OCI-LY3 (cell line): ENCODE data around the gene VEZT.
A peak's percentile ranks its signal among the peaks of the same experiment; 100 is the strongest.

ENCODE experiments used
- H2AFZ ChIP-seq: fragments of 200-600, 300-600 bp; shearing (Covaris generic); 2 replicates; pipeline ENCODE4 v1.6.0; 2014; ENCODE audit warnings: antibody characterized with exemption, low read depth, low read length
- H3K27ac ChIP-seq: fragments of 200-600, 300-600 bp; sonication (generic); 2 replicates; pipeline ENCODE4 v1.5.1; 2014; ENCODE audit warnings: mild to moderate bottlenecking, low read length, moderate library complexity, mixed read lengths
- H3K27me3 ChIP-seq: fragments of 200-600, 300-600 bp; sonication (generic); 2 replicates; pipeline ENCODE4 v1.6.1; 2014; ENCODE audit warnings: low read depth, low read length, mixed read lengths
- H3K36me3 ChIP-seq: fragments of 200-600, 300-600 bp; sonication (generic); replicated peaks from 2 replicates; pipeline ENCODE3; 2014; ENCODE audit warnings: low read depth, low read length, mixed read lengths
- H3K4me1 ChIP-seq: fragments of 300-600, 200-600 bp; sonication (generic); 2 replicates; pipeline ENCODE4 v1.6.1; 2014; ENCODE audit warnings: low read length, mixed read lengths
- H3K4me2 ChIP-seq: fragments of 200-600, 300-600 bp; sonication (generic); 2 replicates; pipeline ENCODE4 v1.6.1; 2014; ENCODE audit warnings: low read length, mixed read lengths
- H3K4me3 ChIP-seq: fragments of 300-600, 200-600 bp; sonication (generic); 2 replicates; pipeline ENCODE4 v1.5.1; 2014; ENCODE audit warnings: antibody characterized with exemption, mild to moderate bottlenecking, low read length, moderate library complexity
- H3K79me2 ChIP-seq: fragments of 300-600, 200-600 bp; shearing (Covaris generic); 2 replicates; pipeline ENCODE4 v1.6.1; 2014; ENCODE audit warnings: mild to moderate bottlenecking, low read length, mixed read lengths
- H3K9ac ChIP-seq: fragments of 300-600, 200-600 bp; shearing (Covaris generic); 2 replicates; pipeline ENCODE4 v1.6.0; 2014; ENCODE audit warnings: mild to moderate bottlenecking, low read length, moderate library complexity
- H3K9me3 ChIP-seq: fragments of 200-600, 300-600 bp; shearing (Covaris generic); 2 replicates; pipeline ENCODE4 v1.6.1; 2014; ENCODE audit warnings: low read length, mixed read lengths; ENCODE audit not compliant: insufficient read depth
- H4K20me1 ChIP-seq: fragments of 200-600, 300-600 bp; sonication (generic); 2 replicates; pipeline ENCODE4 v1.6.1; 2016; ENCODE audit warnings: low read length, mixed read lengths; ENCODE audit not compliant: insufficient read depth
- EZH2phosphoT487 ChIP-seq: fragments of 200-600 bp; shearing (Covaris generic); IDR thresholded peaks from 2 replicates; pipeline ENCODE4 v1.6.1; 2018; ENCODE audit warnings: antibody characterized with exemption, mixed run types, low read depth
- TF ChIP-seq, protein P1 (sequence below): fragments of 200-600, 300-600 bp; sonication (generic); IDR thresholded peaks from 2 replicates; pipeline ENCODE4 v1.5.1; 2014; ENCODE audit warnings: antibody characterized with exemption, low read length, low read depth

Gene VEZT

DNA sequence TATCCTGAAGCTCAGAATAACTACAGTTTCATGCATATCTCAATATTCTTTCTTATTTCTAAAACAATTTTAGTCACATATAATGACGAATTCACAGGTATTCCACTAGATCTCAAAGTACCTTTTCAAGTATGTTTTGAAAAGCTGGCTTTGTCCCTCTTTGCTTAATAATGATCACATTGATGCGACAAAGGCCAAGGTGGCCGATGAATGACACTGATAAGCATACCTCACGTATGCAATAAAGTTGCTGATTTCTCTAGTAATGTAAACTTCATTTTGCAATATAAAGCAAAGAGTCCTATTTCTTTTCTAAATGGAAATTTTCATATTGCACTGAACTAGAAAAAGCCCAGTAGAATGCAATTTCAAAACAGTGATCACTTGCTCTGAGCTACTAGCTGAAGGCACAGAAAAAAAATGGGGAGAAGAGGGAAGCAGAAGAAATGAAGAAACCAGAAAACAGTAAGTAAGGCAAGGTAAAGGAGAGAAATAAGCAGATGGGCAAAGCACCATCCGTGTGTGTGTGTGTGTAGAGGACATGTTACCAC, 29.7 kb upstream of the VEZT start:
- H3K4me3 ChIP-seq, result peak overlapping the region; percentile 64
- H3K4me1 ChIP-seq, result peaks cover 25% of the 10 kb centered on the region
- H3K4me2 ChIP-seq, result peak overlapping the region; percentile 59
- H2AFZ ChIP-seq, result no peak overlapping the region
- no peak overlapping the region for H3K27ac ChIP-seq
- TF ChIP-seq EZH2phosphoT487, result no peak
- TF ChIP-seq, protein P1, sequence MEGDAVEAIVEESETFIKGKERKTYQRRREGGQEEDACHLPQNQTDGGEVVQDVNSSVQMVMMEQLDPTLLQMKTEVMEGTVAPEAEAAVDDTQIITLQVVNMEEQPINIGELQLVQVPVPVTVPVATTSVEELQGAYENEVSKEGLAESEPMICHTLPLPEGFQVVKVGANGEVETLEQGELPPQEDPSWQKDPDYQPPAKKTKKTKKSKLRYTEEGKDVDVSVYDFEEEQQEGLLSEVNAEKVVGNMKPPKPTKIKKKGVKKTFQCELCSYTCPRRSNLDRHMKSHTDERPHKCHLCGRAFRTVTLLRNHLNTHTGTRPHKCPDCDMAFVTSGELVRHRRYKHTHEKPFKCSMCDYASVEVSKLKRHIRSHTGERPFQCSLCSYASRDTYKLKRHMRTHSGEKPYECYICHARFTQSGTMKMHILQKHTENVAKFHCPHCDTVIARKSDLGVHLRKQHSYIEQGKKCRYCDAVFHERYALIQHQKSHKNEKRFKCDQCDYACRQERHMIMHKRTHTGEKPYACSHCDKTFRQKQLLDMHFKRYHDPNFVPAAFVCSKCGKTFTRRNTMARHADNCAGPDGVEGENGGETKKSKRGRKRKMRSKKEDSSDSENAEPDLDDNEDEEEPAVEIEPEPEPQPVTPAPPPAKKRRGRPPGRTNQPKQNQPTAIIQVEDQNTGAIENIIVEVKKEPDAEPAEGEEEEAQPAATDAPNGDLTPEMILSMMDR, result no peak
- H3K36me3 ChIP-seq, result no peaks in the 10 kb centered on the region
- peaks cover 12% of the 10 kb centered on the region for H3K27me3 ChIP-seq
- H4K20me1 ChIP-seq, result no peaks in the 10 kb centered on the region
- H3K9me3 ChIP-seq, result no peaks in the 10 kb centered on the region
- no peaks in the 10 kb centered on the region for H3K79me2 ChIP-seq
- no peak overlapping the region for H3K9ac ChIP-seq

DNA sequence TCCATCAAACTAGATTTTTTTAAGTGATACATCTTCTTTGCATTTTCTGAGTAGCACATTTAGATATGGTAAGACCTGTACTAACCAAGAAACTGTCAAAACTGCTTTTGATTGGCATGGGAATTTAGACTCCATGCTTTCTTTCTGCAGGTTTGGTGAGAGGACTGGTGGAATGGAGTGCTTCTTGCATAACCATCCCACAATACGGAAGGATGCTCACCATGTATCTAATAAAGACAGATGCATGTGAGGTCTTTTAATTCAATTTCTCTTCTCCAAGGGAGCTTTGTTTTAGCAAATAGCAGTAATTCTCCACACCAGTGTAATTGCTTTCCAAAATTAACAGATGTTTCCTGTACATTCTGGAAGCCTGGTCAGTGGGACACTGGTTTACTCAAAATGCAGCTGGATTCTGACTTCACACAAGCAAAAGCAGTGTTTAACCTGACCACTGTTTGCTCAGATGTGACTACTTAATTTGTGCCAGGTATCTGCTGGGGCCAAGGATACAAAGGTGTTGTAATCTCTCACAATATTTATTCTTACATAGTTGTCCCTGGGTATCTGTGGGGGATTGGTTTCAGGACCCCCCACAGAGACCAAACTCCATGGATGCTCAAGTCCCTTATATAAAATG, 26.4 kb upstream of the VEZT start:
- Histone ChIP-seq H3K27ac (no peak overlapping the region), H3K79me2 (no peaks in the 10 kb centered on the region), H3K36me3 (no peaks in the 10 kb centered on the region)

DNA sequence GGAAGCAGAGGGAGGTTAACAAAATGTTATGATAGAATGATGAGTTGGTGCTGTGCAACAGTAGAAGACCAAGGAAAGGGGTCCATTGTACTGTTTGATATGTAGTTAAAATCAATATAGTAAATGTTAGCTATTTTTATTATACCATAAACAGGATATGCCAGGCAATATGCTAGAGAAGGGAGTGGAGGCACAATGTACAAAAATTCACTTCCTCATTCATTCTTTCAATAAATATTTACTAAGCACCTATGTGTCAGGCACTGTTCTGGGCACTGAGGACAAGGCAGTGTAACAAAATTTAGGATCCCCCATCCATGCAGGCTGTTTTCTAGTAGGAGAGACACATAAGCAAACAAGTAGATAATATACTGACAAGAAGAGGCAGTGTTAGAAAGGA, 25.3 kb upstream of the VEZT start:
- Histone ChIP-seq H3K79me2 (no peaks in the 10 kb centered on the region), H3K4me1 (peaks cover 7% of the 10 kb centered on the region)

More for the DNA sequence above, 26.4 kb upstream of the VEZT start:
- H3K4me3 ChIP-seq, result no peak overlapping the region
- no peak overlapping the region for H2AFZ ChIP-seq
- peaks cover 13% of the 10 kb centered on the region for H3K4me1 ChIP-seq
- H3K9ac ChIP-seq, result no peak overlapping the region
- H4K20me1 ChIP-seq, result no peaks in the 10 kb centered on the region
- H3K9me3 ChIP-seq, result no peaks in the 10 kb centered on the region
- no peak for TF ChIP-seq EZH2phosphoT487
- TF ChIP-seq, protein P1, result no peak
- peaks cover 12% of the 10 kb centered on the region for H3K27me3 ChIP-seq
- H3K4me2 ChIP-seq, result no peak overlapping the region

DNA sequence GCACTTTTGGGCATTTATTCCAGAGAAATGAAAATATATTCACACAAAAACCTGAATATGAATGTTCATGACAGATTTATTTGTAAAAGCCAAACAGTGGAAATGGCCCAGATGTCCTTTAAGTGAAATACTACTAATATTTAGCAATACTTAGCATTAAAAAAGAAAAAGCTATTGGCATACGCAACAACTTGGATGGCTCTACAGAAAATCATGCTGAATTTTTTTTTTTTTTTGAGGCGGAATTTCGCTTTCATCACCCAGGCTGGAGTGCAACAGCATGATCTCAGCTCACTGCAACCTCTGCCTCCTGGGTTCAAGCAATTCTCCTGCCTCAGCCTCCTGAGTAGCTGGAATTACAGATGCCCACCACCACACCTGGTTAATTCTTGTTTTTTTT, 24.5 kb upstream of the VEZT start:
- Histone ChIP-seq H4K20me1 (no peaks in the 10 kb centered on the region), H3K27me3 (peaks cover 6% of the 10 kb centered on the region; the same call in 1 of the 2 replicates), H3K9me3 (no peaks in the 10 kb centered on the region), H3K4me2 (no peak overlapping the region), H3K79me2 (no peaks in the 10 kb centered on the region), H3K27ac (no peak overlapping the region), H2AFZ (no peak overlapping the region), H3K4me1 (no peaks in the 10 kb centered on the region), H3K9ac (no peak overlapping the region), H3K4me3 (no peak overlapping the region), H3K36me3 (no peaks in the 10 kb centered on the region)
- no peak for TF ChIP-seq EZH2phosphoT487
- TF ChIP-seq, protein P1, result no peak

More for the DNA sequence above, 25.3 kb upstream of the VEZT start:
- Histone ChIP-seq H3K4me2 (no peak overlapping the region), H2AFZ (no peak overlapping the region), H4K20me1 (no peaks in the 10 kb centered on the region), H3K36me3 (no peaks in the 10 kb centered on the region), H3K27ac (no peak overlapping the region), H3K27me3 (peaks cover 12% of the 10 kb centered on the region), H3K9ac (no peak overlapping the region), H3K4me3 (no peak overlapping the region), H3K9me3 (no peaks in the 10 kb centered on the region)
- TF ChIP-seq EZH2phosphoT487, result no peak
- TF ChIP-seq, protein P1, result no peak
